Renal pelvis (tissue), 4 donors: ENCODE results near the gene DQX1. TPM values are rescaled to one million over a fixed set of nuclear protein-coding genes. Genes with fewer than 3 reads are reported as not detected.
"Not testable (repeated sequence)": the region's sequence is repeated elsewhere in the genome, so short reads cannot be mapped to it uniquely, and the experiment has no call there.

Source experiments
- DNase-seq: peaks from one replicate; pipeline ENCODE4 v3.0.0-alpha.2; 2013
- polyA plus RNA-seq, 3 donors: library from polyadenylated mRNA; unstranded; fragments of 120-200 nt; gene quantifications; one replicate each; pipeline ENCODE4 v1.2.1, GENCODE V29; 2013; ENCODE audit not compliant: insufficient read length in 3 of 3

DQX1 gene
- polyA plus RNA-seq, 3 donors: 0.21 to 0.57 (median 0.43) TPM

DNA sequence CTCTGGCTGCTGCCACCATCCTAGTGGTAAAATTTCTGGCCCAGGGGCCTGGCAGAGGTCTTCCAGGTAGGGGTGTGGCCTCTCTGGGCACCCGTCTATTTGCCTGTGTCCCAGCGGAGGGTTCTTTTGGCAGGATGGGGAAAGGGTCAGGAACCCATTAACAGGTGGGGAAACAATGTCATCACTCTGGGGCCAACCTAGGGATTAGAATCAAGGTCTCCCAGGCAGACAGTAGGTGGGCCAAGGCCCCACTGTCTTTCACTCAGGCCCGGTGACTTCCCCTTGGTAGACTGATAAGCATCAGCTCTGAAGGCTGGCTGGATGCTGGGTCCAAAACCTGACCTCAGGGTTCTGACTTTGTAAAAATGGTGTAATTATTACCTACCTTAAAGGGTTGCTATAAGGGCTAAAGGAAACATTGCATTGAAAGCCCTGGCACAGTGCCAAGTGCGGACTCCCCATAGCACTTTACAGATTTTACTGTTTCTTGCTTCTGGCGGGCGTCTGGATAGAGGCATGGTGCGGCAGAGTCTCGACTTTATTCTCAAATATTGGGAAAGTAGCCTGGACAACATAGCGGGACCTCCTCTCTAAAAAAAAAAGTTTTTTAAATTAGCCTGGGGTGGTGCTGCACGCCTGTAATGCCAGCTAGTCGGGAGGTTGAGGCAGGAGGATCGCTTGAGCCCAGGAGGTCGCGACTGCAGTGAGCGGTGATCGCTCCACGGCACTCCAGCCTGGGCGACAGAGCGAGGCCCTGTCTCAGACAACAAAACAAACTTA is 28.8 kb downstream of the DQX1 start:
- no peak for DNase-seq

DNA sequence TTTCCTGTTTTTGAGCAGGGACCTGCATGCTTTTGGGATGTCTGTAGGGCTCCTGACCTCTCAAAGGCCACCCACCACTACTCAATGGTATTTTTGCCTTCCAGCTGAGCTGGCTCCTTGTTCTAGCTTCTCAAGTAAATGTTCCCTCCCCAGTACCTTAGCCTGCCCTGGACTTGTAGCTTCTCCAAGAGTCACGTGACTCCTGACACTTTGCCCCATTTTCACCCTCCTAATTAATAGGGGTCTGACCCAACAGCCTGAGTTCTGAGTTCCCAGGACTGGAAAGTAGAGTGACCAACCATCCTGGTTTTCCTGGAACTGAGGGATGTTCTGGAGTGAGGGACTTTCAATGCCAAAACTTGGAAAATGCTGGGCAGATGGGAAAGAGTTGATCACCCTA is 30.6 kb downstream of the DQX1 start:
- DNase-seq: no peak

- no peak for DNase-seq
Observed at GRCh38 chr2:74493546-74493945, 32.5 kb downstream of the DQX1 start.

GRCh38 chr2:74491648-74492544 is 34.1 kb downstream of the DQX1 start:
- no peak for DNase-seq

DNA sequence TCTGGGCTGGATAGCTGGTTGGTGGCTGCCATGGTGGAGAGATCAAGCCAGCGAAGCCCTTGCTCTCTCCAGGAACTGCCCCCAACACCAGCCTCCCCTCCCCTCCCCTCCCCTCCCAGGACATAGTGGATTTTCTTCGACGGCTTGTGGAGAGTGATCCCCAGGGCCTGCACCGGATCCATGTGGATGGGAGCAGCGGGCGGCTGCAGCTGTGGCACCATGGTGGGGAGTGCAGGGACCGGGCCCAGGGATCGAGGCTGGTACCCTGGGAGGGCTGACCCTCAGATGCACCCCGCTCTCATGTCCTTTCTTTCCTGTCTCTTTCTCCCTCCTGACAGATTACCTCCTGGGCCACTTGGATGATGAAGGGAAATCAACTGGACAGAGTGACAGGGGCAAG is 36.1 kb downstream of the DQX1 start:
- no peak for DNase-seq

DNA sequence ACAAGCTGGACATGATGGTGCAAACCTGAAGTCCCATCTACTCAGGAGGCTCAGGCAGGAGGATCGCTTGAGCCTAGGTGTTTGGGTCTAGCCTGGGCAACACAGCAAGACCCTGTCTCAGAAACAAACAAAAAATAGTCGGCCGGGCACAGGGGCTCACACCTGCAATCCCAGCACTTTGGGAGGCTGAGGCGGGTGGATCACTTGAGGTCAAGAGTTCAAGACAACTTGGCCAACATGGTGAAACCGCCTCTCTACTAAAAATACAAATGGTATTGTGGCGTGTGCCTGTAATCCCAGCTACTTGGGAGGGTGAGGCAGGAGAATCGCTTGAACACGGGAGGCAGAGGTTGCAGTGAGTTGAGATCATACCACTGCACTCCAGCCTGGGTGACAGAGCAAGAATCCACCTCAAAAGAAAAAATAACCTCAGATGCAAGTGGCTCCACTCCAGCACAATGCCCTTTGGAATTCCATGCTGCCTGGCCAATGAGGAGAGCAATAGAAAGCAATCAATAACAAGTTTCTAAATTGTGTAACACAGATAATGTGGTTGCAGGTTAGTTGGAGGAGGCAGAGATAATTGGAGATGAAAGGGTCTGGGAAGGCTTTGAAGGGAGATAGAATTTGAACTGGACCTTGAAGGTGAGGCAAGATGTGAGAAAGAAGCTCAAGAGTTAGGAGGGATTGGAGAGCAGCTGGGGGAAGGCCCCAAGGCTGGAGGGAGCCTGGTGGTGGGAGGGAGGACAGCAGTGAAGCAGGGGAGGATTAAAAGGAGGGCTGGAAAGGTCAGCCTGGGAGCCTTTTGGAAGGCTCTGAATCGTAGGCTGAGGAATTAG is 37.2 kb downstream of the DQX1 start:
- DNase-seq: no peak

DNA sequence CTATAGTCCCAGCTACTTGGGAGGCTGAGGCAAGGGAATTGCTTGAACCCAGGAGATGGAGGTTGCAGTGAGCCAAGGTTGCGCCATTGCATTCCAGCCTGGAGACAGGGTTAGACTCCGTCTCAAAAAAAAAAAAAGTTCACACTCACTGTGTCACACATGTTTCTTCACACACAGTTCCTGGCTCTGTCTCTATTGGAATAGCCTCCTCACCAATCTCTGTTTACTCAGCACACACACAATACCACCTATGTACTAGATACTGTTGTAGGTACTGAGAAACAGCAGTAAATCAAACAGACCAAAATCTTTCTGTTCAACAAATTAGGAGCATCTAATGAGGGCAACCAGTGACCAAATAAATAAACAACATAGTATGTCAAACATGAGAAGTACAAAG is 39.9 kb downstream of the DQX1 start:
- no peak for DNase-seq

GRCh38 chr2:74483675-74484164 is 42.3 kb downstream of the DQX1 start:
- DNase-seq: not testable (repeated sequence)

GRCh38 chr2:74482801-74483674 is 43.0 kb downstream of the DQX1 start, which contains the start of the genes CCDC142 and TTC31:
TSS of gene CCDC142 (minus strand) at chr2:74482998. CDS start at chr2:74482837, 161 bp downstream.
TSS of gene TTC31 (plus strand) at chr2:74483081. CDS start at chr2:74483096, 15 bp downstream.
- DNase-seq: peak; percentile 97

- no peak for DNase-seq
Observed at GRCh38 chr2:74481961-74482800, 43.9 kb downstream of the DQX1 start.

DNA sequence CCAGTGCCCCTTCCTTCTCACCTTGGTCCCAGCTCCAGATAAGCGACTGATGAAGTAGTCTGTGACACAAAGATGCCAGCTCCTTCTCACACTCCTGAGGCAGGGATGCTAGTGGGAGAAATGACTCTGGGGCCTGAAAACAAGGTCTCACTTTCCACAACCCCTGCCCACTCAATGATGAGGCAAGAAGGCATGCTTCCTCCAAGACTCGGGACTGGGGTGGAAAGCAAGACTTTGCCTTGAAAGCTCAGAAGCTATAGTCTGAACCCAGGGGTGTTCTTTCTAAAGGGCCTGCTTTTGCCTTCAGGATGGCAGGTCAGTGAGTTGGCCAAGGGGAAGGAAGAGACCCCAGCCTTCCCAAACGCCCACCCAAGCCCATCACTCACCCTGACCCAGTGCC is 44.6 kb downstream of the DQX1 start:
- DNase-seq: no peak

DNA sequence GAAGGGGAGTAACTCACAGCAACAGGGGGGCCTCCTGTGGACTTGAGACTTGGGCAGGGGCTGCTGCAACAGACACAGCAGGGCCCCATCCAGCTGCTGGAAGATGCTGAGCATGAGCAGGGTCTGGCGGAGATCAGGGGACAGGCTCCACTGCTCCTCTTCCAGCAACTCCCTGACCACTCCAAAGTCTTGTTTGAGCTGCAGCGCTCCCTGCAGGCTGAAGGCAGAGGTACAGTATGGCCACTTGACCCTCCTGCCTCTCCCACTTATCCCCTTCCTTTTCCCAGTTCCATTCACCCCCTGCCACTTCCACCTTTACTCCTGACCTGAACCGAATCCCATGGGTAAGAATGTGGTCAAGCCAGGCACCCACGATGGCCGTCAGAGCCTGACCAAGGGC is 51.1 kb downstream of the DQX1 start:
- no peak for DNase-seq

GRCh38 chr2:74474481-74474880 is 51.5 kb downstream of the DQX1 start:
- DNase-seq: no peak

DNA sequence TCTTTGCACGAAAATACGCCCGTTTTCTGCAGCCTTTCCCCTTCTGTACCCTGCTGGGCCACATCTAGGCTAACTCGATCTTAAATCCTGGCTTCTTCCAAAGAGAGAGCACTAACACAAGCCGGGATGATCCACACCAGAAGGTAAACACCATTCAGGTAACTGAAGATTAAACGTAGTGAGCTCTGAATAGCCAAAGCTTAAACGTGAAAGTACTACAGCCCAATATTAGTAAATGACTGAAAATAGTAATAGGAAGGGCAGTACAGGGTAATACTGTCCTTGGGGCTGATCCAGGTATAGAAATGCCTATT is 53.1 kb downstream of the DQX1 start:
- no peak for DNase-seq

DNA sequence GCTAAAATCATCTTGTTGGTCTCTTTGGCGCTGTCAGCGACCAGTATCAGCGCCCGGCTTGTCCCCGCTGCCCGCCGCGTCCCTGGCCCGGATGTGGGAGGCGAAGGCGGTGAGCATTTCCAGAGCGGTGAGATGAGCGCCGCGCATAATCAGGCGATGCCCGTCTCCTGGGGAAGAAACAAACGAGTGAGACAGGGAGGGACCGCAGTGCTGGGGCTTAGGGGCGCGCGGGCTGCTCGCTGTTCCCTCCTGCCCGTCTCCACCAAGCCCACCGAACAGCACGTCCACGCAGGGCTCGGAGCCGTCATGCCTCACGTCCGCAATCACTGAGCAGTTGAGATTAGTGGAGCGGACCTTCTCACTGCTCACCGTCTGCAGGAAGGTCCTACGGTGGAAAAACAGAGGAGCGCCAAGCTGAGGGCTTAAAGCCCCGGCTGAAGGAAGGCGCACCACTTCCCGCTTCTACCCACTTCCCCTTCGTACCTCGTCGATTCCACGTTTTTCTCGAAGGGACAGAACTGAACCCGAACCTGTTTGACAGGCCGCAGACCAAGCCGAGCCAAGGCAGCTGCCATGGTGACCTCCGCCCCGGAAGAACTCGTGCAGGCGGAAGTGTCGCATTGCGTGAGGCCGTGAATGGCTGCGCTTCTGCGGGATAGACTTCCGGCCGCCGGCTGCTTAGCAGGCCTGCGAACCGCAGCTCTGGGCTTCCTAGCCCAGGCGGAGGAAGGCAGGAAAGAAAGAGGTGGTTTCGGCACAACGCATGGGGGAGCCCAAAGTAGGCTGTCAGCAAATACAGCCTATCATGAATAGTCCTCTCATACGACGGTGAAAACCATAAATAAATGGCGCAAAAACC is 53.7 kb downstream of the DQX1 start, which contains the start of gene MRPL53:
Gene MRPL53, minus strand, starts transcription at position 595 of the 859 bp plus-strand sequence. Its CDS starts 20 bp downstream, at position 575.
- peak; percentile 94 for DNase-seq

- no peak for DNase-seq
Observed at GRCh38 chr2:74471332-74472065, 54.5 kb downstream of the DQX1 start.

GRCh38 chr2:74470742-74471141 is 55.3 kb downstream of the DQX1 start:
- not testable (repeated sequence) for DNase-seq
